HCT116 (cell line): Measurements from ENCODE around the gene USP8. TPM values are rescaled to one million over a fixed set of nuclear protein-coding genes. Genes with fewer than 3 reads are reported as not detected.
A peak's percentile ranks its signal among the peaks of the same experiment; 100 is the strongest.

Source experiments
- ATAC-seq: fragments of 200-7000 bp; cut with Tn5 transposase; 2 replicates; pipeline ENCODE4 v1.9.1; 2020; ENCODE audit warnings: mild to moderate bottlenecking, moderate library complexity
- BruUV-seq: library from RNA; stranded (reverse); fragments of 400-500 nt; replicated peaks from 2 replicates; lab custom pipeline; 2021; lab: Mats Ljungman, UMichigan
- CTCF ChIA-PET: fragments of 300-600 bp; sonication (Branson Sonifier 250); formaldehyde crosslinking; loops from one replicate; lab custom pipeline; 2021; ENCODE audit warnings: antibody characterized with exemption; lab: Charles Lee
- POLR2A ChIA-PET: fragments of 300-600, 350-600 bp; sonication (Branson Sonifier 250); formaldehyde crosslinking; loops from one replicate; lab custom pipeline; 2021; ENCODE audit warnings: antibody characterized with exemption; lab: Charles Lee
- RAD21 ChIA-PET, 2 experiments: fragments of 300-600 bp; sonication (Branson Sonifier 250); formaldehyde crosslinking; loops; one replicate each; lab custom pipeline; 2023; ENCODE audit warnings: low total read pairs in 2 of 2; ENCODE audit not compliant: uncharacterized antibody in 2 of 2, unreplicated experiment in 2 of 2, low non-redundant PET in 1 of 2; lab: Charles Lee
- DNase-seq: peaks from one replicate; pipeline ENCODE4 v3.0.0-alpha.2; 2010; ENCODE audit warnings: low read depth, low spot score
- H2AFZ ChIP-seq: fragments of 200-600 bp; shearing (Covaris generic), sonication (generic); 2 replicates; pipeline ENCODE4 v1.6.1; 2017; ENCODE audit warnings: low read depth, mixed run types, mixed read lengths, antibody characterized with exemption, low read length; ENCODE audit not compliant: poor library complexity, severe bottlenecking
- H3K27ac ChIP-seq: 2 replicates; pipeline ENCODE4 v1.5.1; 2012; ENCODE audit warnings: low read depth, low read length
- H3K27me3 ChIP-seq: fragments of 200-600 bp; sonication (generic); 2 replicates; pipeline ENCODE4 v1.6.1; 2016; ENCODE audit warnings: mixed run types, low read length, mixed read lengths; ENCODE audit not compliant: insufficient read depth
- H3K36me3 ChIP-seq, 2 experiments: fragments of 200-500 bp in 1 of 2; fragments of 200-600 bp in 1 of 2; sonication (Bioruptor generic) in 1 of 2; sonication (generic) in 1 of 2; 2 replicates each; pipeline versions ENCODE4 v1.5.1 to v1.6.1; 2014 to 2016; ENCODE audit warnings: low read length in 2 of 2, inconsistent platforms in 1 of 2, mixed read lengths in 1 of 2, mixed run types in 1 of 2; ENCODE audit not compliant: insufficient read depth in 2 of 2, control insufficient read depth in 1 of 2
- H3K4me1 ChIP-seq, 2 experiments: fragments of 200-600 bp in 1 of 2; sonication (generic) in 1 of 2; 2 replicates each; pipeline versions ENCODE4 v1.5.1 to v1.6.1; 2012 to 2017; ENCODE audit warnings: low read length in 2 of 2, inconsistent platforms in 1 of 2, mild to moderate bottlenecking in 1 of 2, mixed read lengths in 1 of 2, mixed run types in 1 of 2, moderate library complexity in 1 of 2; ENCODE audit not compliant: insufficient read depth in 2 of 2, control insufficient read depth in 1 of 2
- H3K4me2 ChIP-seq: fragments of 200-600 bp; sonication (generic); 2 replicates; pipeline ENCODE4 v1.6.1; 2017; ENCODE audit warnings: mixed run types, low read length, mixed read lengths
- H3K4me3 ChIP-seq, 2 experiments: fragments of 200-600 bp in 1 of 2; sonication (generic) in 1 of 2; replicated peaks in 1 of 2; 2 replicates each; pipeline ENCODE4 v1.5.1; 2011 to 2016; ENCODE audit warnings: low read length in 2 of 2, control low read depth in 1 of 2, low read depth in 1 of 2, mild to moderate bottlenecking in 1 of 2, mixed read lengths in 1 of 2, mixed run types in 1 of 2
- H3K79me2 ChIP-seq: fragments of 200-600 bp; sonication (generic); 2 replicates; pipeline ENCODE4 v1.6.1; 2017; ENCODE audit warnings: mild to moderate bottlenecking, mixed run types, low read length, moderate library complexity, mixed read lengths; ENCODE audit not compliant: insufficient read depth
- H3K9ac ChIP-seq: fragments of 200-600 bp; sonication (generic); 2 replicates; pipeline ENCODE4 v1.6.1; 2016; ENCODE audit warnings: low read length, mixed read lengths
- H3K9me2 ChIP-seq: fragments of 200-600 bp; sonication (generic), shearing (Covaris generic); 2 replicates; pipeline ENCODE4 v1.6.1; 2017; ENCODE audit warnings: mixed run types, mild to moderate bottlenecking, moderate library complexity; ENCODE audit not compliant: insufficient read depth
- H3K9me3 ChIP-seq, 2 experiments: fragments of 200-500 bp in 1 of 2; fragments of 200-600 bp in 1 of 2; sonication (Bioruptor generic) in 1 of 2; sonication (generic) in 1 of 2; 2 replicates each; pipeline ENCODE4 v1.6.1; 2014 to 2017; ENCODE audit warnings: low read length in 2 of 2, mixed read lengths in 2 of 2, inconsistent platforms in 1 of 2, low read depth in 1 of 2, mild to moderate bottlenecking in 1 of 2, mixed run types in 1 of 2, moderate library complexity in 1 of 2; ENCODE audit not compliant: control insufficient read depth in 1 of 2, insufficient read depth in 1 of 2
- H4K20me1 ChIP-seq: fragments of 200-600 bp; sonication (generic), shearing (Covaris generic); 2 replicates; pipeline ENCODE4 v1.6.1; 2017; ENCODE audit warnings: mixed run types, mild to moderate bottlenecking, moderate library complexity; ENCODE audit not compliant: insufficient read depth
- CBX3 ChIP-seq: IDR thresholded peaks from 2 replicates; pipeline ENCODE4 v1.6.1; 2012; ENCODE audit warnings: low read depth
- CEBPB ChIP-seq: IDR thresholded peaks from 2 replicates; pipeline ENCODE4 v1.6.1; 2012; ENCODE audit warnings: low read depth
- CTCF ChIP-seq, 3 experiments: fragments of 200-600 bp in 1 of 3; sonication (generic) in 1 of 3; IDR thresholded peaks in 2 of 3; conservative IDR thresholded peaks in 1 of 3; 2 replicates each; pipeline ENCODE4 v1.5.1; 2012 to 2017; ENCODE audit warnings: low read depth in 2 of 3, low read length in 2 of 3, antibody characterized with exemption in 1 of 3, borderline replicate concordance in 1 of 3, control low read depth in 1 of 3, mild to moderate bottlenecking in 1 of 3, mixed read lengths in 1 of 3, mixed run types in 1 of 3, moderate library complexity in 1 of 3; ENCODE audit not compliant: insufficient read depth in 1 of 3
- EGR1 ChIP-seq: IDR thresholded peaks from 2 replicates; pipeline ENCODE4 v1.6.1; 2012; ENCODE audit warnings: low read depth
- ELF1 ChIP-seq: IDR thresholded peaks from 2 replicates; pipeline ENCODE4 v1.6.1; 2012; ENCODE audit warnings: low read depth, borderline replicate concordance
- EZH2 ChIP-seq: fragments of 200-600 bp; sonication (generic); IDR thresholded peaks from 2 replicates; pipeline ENCODE4 v1.6.1; 2017; ENCODE audit warnings: antibody characterized with exemption, mixed run types
- FOSL1 ChIP-seq: IDR thresholded peaks from 2 replicates; pipeline ENCODE4 v1.6.1; 2012; ENCODE audit warnings: low read depth
- JUND ChIP-seq: IDR thresholded peaks from 2 replicates; pipeline ENCODE4 v1.6.1; 2012
- MAX ChIP-seq: IDR thresholded peaks from 2 replicates; pipeline ENCODE4 v1.6.1; 2012
- POLR2AphosphoS5 ChIP-seq: IDR thresholded peaks from 2 replicates; pipeline ENCODE4 v1.6.1; 2011; ENCODE audit warnings: mild to moderate bottlenecking, low read depth, low read length, moderate library complexity
- REST ChIP-seq: IDR thresholded peaks from 2 replicates; pipeline ENCODE4 v1.6.1; 2012; ENCODE audit warnings: low read depth
- SIN3A ChIP-seq: IDR thresholded peaks from 2 replicates; pipeline ENCODE4 v1.6.1; 2012; ENCODE audit warnings: low read depth
- SP1 ChIP-seq: IDR thresholded peaks from 2 replicates; pipeline ENCODE4 v1.6.1; 2012; ENCODE audit warnings: low read depth
- YY1 ChIP-seq: IDR thresholded peaks from 2 replicates; pipeline ENCODE4 v1.6.1; 2011; ENCODE audit warnings: low read length, low read depth, moderate library complexity, mild to moderate bottlenecking; ENCODE audit not compliant: insufficient replicate concordance; ENCODE audit errors: extremely low read depth
- ZBTB33 ChIP-seq: IDR thresholded peaks from 2 replicates; pipeline ENCODE4 v1.6.1; 2011; ENCODE audit warnings: mild to moderate bottlenecking, low read length, moderate library complexity; ENCODE audit not compliant: insufficient replicate concordance; ENCODE audit errors: extremely low read depth
- ZFX ChIP-seq: fragments of 450-650 bp; IDR thresholded peaks from 2 replicates; pipeline ENCODE4 v1.6.1; 2017
- ZNF274 ChIP-seq: fragments of 200-500 bp; sonication (Bioruptor generic); IDR thresholded peaks from 2 replicates; pipeline ENCODE4 v1.6.1; 2014; ENCODE audit warnings: mild to moderate bottlenecking, low read depth, low read length, inconsistent platforms
- intact Hi-C: fragments of 100-400 bp; cut with micrococcal nuclease; formaldehyde crosslinking; loops from 2 replicates; pipeline ENCODE4 v1.10.0; 2022
- total RNA-seq: library from RNA; stranded (reverse); gene quantifications from one replicate; pipeline ENCODE4 v1.2.1, GENCODE V29; 2021; ENCODE audit not compliant: unreplicated experiment

The USP8 gene
- total RNA-seq, 1 experiment from 2014 or later, result 67.9 TPM

- Histone ChIP-seq H3K9ac (peak overlapping the region; percentile 77), H3K9me3 (no peaks in the 10 kb centered on the region), H3K4me2 (peak overlapping the region; percentile 72), H4K20me1 (peaks cover 9% of the 10 kb centered on the region; the same call in 1 of the 2 replicates), H3K4me3 (peak overlapping the region; percentile 62 to 76), H3K4me1 (peaks cover 7 to 14% of the 10 kb centered on the region in 2 experiments), H3K27me3 (no peaks in the 10 kb centered on the region), H3K36me3 (no peaks in the 10 kb centered on the region; a peak in 2 of 4 replicates), H2AFZ (no peak overlapping the region), H3K27ac (no peak overlapping the region; the same call in 1 of the 2 replicates), H3K79me2 (peaks cover 60% of the 10 kb centered on the region), H3K9me2 (no peaks in the 10 kb centered on the region)
- ChIA-PET CTCF (no interaction called here), POLR2A (interaction anchor here (1.0 to 1.6 kb wide), 2 partner anchors 9 to 70 kb away, joined by 4 to 8 read pairs; partner anchors contain the start of gene GABPB1), RAD21 (no interaction called here)
- intact Hi-C loops, result no loop called here
- DNase-seq (no peak), ATAC-seq (no peak)
- no TSS peak for BruUV-seq
- no peak for TF ChIP-seq CEBPB
- no peak for TF ChIP-seq CBX3
- no peak for TF ChIP-seq CTCF (IDR thresholded peaks at IDR 0.05 in 2 of 3, conservative IDR thresholded peaks at IDR 0.05 in 1 of 3; ENCODE audit: borderline replicate concordance in 1 of 3, insufficient read depth in 1 of 3, low read depth in 2 of 3, low read length in 2 of 3)
- TF ChIP-seq ELF1, result no peak
- TF ChIP-seq EGR1, result no peak
- TF ChIP-seq ZFX, result no peak
- no peak for TF ChIP-seq SIN3A
- TF ChIP-seq JUND, result no peak
- TF ChIP-seq POLR2AphosphoS5, result no peak
- TF ChIP-seq REST, result no peak
- no peak for TF ChIP-seq ZBTB33
- TF ChIP-seq ZNF274, result no peak
- no peak for TF ChIP-seq EZH2
- no peak for TF ChIP-seq SP1
- no peak for TF ChIP-seq MAX
- no peak for TF ChIP-seq YY1
- no peak for TF ChIP-seq FOSL1
Measured at GRCh38 chr15:50425219-50425618, 1.0 kb downstream of the USP8 start.
